K562 (cell line): ENCODE results near the gene MGAT4D.

Experiments used
- DPF2 ChIP-seq: fragments of 450-650 bp; IDR thresholded peaks from 2 replicates; pipeline ENCODE4 v1.6.1; 2016
- KLF10 ChIP-seq: fragments of 250-450 bp; sonication (Bioruptor Pico); IDR thresholded peaks from 2 replicates; pipeline ENCODE4 v1.6.1; 2021; ENCODE audit warnings: matching md5 sums
- MEF2A ChIP-seq: IDR thresholded peaks from 2 replicates; pipeline ENCODE4 v1.6.1; 2011; ENCODE audit warnings: low read depth, mild to moderate bottlenecking, low read length, moderate library complexity; ENCODE audit not compliant: control insufficient read depth
- MXI1 ChIP-seq: IDR thresholded peaks from 2 replicates; pipeline ENCODE4 v1.6.1; 2011; ENCODE audit warnings: low read depth, mild to moderate bottlenecking, improper control_type of control experiment, low read length
- NFYB ChIP-seq: IDR thresholded peaks from 2 replicates; pipeline ENCODE4 v1.6.1; 2011; ENCODE audit warnings: mild to moderate bottlenecking, moderate library complexity; ENCODE audit not compliant: insufficient read length; ENCODE audit errors: extremely low read depth
- POLR2AphosphoS5 ChIP-seq: IDR thresholded peaks from 2 replicates; pipeline ENCODE4 v1.6.1; 2011; ENCODE audit warnings: mild to moderate bottlenecking, low read depth, low read length, moderate library complexity; ENCODE audit not compliant: control insufficient read depth, insufficient read depth
- ZC3H11A ChIP-seq: IDR thresholded peaks from 2 replicates; pipeline ENCODE4 v1.6.1; 2012; ENCODE audit warnings: low read depth, low read length, improper control_type of control experiment
- ZNF217 ChIP-seq: sonication (generic); formaldehyde crosslinking; IDR thresholded peaks from 2 replicates; pipeline ENCODE4 v1.8.0; 2022; ENCODE audit warnings: mild to moderate bottlenecking, missing genetic modification reagents
- TF ChIP-seq, protein P1 (sequence below): fragments of 450-650 bp; IDR thresholded peaks from 2 replicates; pipeline ENCODE4 v1.6.1; 2016
- TF ChIP-seq, protein P2 (sequence below), 3 experiments: IDR thresholded peaks in 2 of 3; conservative IDR thresholded peaks in 1 of 3; 2 replicates each; pipeline ENCODE4 v1.5.1; 2011 to 2012; ENCODE audit warnings: low read length in 3 of 3, mild to moderate bottlenecking in 3 of 3, control low read depth in 2 of 3, improper control_type of control experiment in 1 of 3, inconsistent platforms in 1 of 3, low read depth in 1 of 3, mixed read lengths in 1 of 3, moderate library complexity in 1 of 3; ENCODE audit not compliant: insufficient read depth in 2 of 3
- TF ChIP-seq, protein P3 (sequence below): fragments of 250-450 bp; sonication (Bioruptor Pico); IDR thresholded peaks from 2 replicates; pipeline ENCODE4 v1.4.0; 2020
- TF ChIP-seq, protein P4 (sequence below): IDR thresholded peaks from 2 replicates; pipeline ENCODE4 v1.6.1; 2011; ENCODE audit warnings: borderline replicate concordance, low read depth, mild to moderate bottlenecking, moderate library complexity, low read length; ENCODE audit not compliant: insufficient read depth, poor library complexity, severe bottlenecking
- TF ChIP-seq, protein P5 (sequence below): fragments of 250-450 bp; sonication (Bioruptor Pico); IDR thresholded peaks from 2 replicates; pipeline ENCODE4 v1.9.0; 2021; ENCODE audit warnings: mild to moderate bottlenecking, inconsistent platforms

DNA sequence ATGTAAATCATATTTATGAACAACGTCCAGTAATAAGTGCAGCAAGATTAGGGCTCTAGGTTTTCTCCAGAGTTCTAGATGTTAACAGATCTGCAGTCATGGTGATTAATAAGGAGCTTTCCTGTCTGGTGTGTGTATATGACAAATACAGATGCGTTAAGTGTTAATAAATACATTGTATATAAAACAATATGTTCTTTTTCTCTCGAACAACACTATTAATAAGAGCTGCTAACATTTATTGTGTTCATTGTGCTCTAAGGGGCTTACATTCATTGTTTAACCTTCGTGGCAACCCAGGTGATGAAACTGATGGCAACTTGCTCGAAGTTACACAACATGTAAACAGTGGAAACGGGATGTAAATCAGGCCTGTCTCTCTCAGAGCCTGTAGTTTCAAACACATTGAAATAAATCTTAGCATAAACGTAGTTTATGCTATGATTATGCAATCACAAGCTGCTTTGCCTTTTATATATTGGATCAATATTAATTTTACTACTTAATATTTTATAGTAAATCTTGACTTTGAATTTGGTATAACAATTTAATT lies 70.1 kb downstream of the MGAT4D start:
- TF ChIP-seq KLF10 (CRISPR knock-in tag): no peak
- no peak for TF ChIP-seq DPF2
- TF ChIP-seq, protein P1, sequence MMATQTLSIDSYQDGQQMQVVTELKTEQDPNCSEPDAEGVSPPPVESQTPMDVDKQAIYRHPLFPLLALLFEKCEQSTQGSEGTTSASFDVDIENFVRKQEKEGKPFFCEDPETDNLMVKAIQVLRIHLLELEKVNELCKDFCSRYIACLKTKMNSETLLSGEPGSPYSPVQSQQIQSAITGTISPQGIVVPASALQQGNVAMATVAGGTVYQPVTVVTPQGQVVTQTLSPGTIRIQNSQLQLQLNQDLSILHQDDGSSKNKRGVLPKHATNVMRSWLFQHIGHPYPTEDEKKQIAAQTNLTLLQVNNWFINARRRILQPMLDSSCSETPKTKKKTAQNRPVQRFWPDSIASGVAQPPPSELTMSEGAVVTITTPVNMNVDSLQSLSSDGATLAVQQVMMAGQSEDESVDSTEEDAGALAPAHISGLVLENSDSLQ: peak; percentile 87
- TF ChIP-seq MXI1: no peak
- TF ChIP-seq, protein P2, sequence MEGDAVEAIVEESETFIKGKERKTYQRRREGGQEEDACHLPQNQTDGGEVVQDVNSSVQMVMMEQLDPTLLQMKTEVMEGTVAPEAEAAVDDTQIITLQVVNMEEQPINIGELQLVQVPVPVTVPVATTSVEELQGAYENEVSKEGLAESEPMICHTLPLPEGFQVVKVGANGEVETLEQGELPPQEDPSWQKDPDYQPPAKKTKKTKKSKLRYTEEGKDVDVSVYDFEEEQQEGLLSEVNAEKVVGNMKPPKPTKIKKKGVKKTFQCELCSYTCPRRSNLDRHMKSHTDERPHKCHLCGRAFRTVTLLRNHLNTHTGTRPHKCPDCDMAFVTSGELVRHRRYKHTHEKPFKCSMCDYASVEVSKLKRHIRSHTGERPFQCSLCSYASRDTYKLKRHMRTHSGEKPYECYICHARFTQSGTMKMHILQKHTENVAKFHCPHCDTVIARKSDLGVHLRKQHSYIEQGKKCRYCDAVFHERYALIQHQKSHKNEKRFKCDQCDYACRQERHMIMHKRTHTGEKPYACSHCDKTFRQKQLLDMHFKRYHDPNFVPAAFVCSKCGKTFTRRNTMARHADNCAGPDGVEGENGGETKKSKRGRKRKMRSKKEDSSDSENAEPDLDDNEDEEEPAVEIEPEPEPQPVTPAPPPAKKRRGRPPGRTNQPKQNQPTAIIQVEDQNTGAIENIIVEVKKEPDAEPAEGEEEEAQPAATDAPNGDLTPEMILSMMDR (IDR thresholded peaks at IDR 0.05 in 2 of 3, conservative IDR thresholded peaks at IDR 0.05 in 1 of 3; ENCODE audit: insufficient read depth in 2 of 3, low read depth in 1 of 3, low read length in 3 of 3): no peak
- no peak for TF ChIP-seq NFYB
- TF ChIP-seq, protein P3, sequence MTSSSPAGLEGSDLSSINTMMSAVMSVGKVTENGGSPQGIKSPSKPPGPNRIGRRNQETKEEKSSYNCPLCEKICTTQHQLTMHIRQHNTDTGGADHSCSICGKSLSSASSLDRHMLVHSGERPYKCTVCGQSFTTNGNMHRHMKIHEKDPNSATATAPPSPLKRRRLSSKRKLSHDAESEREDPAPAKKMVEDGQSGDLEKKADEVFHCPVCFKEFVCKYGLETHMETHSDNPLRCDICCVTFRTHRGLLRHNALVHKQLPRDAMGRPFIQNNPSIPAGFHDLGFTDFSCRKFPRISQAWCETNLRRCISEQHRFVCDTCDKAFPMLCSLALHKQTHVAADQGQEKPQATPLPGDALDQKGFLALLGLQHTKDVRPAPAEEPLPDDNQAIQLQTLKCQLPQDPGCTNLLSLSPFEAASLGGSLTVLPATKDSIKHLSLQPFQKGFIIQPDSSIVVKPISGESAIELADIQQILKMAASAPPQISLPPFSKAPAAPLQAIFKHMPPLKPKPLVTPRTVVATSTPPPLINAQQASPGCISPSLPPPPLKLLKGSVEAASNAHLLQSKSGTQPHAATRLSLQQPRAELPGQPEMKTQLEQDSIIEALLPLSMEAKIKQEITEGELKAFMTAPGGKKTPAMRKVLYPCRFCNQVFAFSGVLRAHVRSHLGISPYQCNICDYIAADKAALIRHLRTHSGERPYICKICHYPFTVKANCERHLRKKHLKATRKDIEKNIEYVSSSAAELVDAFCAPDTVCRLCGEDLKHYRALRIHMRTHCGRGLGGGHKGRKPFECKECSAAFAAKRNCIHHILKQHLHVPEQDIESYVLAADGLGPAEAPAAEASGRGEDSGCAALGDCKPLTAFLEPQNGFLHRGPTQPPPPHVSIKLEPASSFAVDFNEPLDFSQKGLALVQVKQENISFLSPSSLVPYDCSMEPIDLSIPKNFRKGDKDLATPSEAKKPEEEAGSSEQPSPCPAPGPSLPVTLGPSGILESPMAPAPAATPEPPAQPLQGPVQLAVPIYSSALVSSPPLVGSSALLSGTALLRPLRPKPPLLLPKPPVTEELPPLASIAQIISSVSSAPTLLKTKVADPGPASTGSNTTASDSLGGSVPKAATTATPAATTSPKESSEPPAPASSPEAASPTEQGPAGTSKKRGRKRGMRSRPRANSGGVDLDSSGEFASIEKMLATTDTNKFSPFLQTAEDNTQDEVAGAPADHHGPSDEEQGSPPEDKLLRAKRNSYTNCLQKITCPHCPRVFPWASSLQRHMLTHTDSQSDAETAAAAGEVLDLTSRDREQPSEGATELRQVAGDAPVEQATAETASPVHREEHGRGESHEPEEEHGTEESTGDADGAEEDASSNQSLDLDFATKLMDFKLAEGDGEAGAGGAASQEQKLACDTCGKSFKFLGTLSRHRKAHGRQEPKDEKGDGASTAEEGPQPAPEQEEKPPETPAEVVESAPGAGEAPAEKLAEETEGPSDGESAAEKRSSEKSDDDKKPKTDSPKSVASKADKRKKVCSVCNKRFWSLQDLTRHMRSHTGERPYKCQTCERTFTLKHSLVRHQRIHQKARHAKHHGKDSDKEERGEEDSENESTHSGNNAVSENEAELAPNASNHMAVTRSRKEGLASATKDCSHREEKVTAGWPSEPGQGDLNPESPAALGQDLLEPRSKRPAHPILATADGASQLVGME (CRISPR knock-in tag): no peak
- TF ChIP-seq, protein P4, sequence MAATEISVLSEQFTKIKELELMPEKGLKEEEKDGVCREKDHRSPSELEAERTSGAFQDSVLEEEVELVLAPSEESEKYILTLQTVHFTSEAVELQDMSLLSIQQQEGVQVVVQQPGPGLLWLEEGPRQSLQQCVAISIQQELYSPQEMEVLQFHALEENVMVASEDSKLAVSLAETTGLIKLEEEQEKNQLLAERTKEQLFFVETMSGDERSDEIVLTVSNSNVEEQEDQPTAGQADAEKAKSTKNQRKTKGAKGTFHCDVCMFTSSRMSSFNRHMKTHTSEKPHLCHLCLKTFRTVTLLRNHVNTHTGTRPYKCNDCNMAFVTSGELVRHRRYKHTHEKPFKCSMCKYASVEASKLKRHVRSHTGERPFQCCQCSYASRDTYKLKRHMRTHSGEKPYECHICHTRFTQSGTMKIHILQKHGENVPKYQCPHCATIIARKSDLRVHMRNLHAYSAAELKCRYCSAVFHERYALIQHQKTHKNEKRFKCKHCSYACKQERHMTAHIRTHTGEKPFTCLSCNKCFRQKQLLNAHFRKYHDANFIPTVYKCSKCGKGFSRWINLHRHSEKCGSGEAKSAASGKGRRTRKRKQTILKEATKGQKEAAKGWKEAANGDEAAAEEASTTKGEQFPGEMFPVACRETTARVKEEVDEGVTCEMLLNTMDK: no peak
- TF ChIP-seq ZC3H11A: no peak
- no peak for TF ChIP-seq ZNF217 (CRISPR knock-in tag)
- no peak for TF ChIP-seq POLR2AphosphoS5
- TF ChIP-seq, protein P5, sequence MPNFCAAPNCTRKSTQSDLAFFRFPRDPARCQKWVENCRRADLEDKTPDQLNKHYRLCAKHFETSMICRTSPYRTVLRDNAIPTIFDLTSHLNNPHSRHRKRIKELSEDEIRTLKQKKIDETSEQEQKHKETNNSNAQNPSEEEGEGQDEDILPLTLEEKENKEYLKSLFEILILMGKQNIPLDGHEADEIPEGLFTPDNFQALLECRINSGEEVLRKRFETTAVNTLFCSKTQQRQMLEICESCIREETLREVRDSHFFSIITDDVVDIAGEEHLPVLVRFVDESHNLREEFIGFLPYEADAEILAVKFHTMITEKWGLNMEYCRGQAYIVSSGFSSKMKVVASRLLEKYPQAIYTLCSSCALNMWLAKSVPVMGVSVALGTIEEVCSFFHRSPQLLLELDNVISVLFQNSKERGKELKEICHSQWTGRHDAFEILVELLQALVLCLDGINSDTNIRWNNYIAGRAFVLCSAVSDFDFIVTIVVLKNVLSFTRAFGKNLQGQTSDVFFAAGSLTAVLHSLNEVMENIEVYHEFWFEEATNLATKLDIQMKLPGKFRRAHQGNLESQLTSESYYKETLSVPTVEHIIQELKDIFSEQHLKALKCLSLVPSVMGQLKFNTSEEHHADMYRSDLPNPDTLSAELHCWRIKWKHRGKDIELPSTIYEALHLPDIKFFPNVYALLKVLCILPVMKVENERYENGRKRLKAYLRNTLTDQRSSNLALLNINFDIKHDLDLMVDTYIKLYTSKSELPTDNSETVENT (CRISPR knock-in tag): no peak
- TF ChIP-seq MEF2A: no peak
